Mesodermal cell (in vitro differentiated cells): ENCODE results near the gene GAREM2.

ENCODE experiments used
- H3K27ac ChIP-seq: 2 replicates; pipeline ENCODE4 v1.7.0; 2013; ENCODE audit warnings: mild to moderate bottlenecking, low read depth, low read length, moderate library complexity; ENCODE audit not compliant: severe bottlenecking
- H3K36me3 ChIP-seq: 2 replicates; pipeline ENCODE4 v1.7.1; 2013; ENCODE audit warnings: mild to moderate bottlenecking, low read length, moderate library complexity; ENCODE audit not compliant: control insufficient read depth, insufficient read depth
- H3K4me1 ChIP-seq: one replicate; pipeline ENCODE4 v1.7.1; 2013; ENCODE audit warnings: mild to moderate bottlenecking, low read length; ENCODE audit not compliant: insufficient read depth, control insufficient read depth, poor library complexity, severe bottlenecking
- H3K4me3 ChIP-seq: 2 replicates; pipeline ENCODE4 v1.7.0; 2013; ENCODE audit warnings: low read length, control low read depth, mild to moderate bottlenecking; ENCODE audit not compliant: insufficient read depth, poor library complexity, severe bottlenecking; ENCODE audit errors: extremely low read depth
- H3K9me3 ChIP-seq: 2 replicates; pipeline ENCODE4 v1.7.1; 2013; ENCODE audit warnings: mild to moderate bottlenecking, low read length, moderate library complexity; ENCODE audit not compliant: control insufficient read depth
- whole genome bisulfite sequencing, 2 experiments: methylation state at CpG; one replicate each; pipeline ENCODE4 v1.1.5; 2013; ENCODE audit warnings: missing lambda C conversion rate in 2 of 2; ENCODE audit not compliant: insufficient coverage in 2 of 2; 5-methylcytosine and 5-hydroxymethylcytosine counted together

GAREM2 gene

GRCh38 chr2:26235089-26235488 is 62.2 kb downstream of the GAREM2 start:
- Histone ChIP-seq H3K36me3 (peaks cover 84% of the 10 kb centered on the region), H3K4me1 (no peaks in the 10 kb centered on the region), H3K9me3 (no peaks in the 10 kb centered on the region), H3K4me3 (no peak overlapping the region), H3K27ac (no peak overlapping the region)
- 86 to 89% methylated on average over 6 of the region's 9 CpGs for WGBS, 2 experiments

- Histone ChIP-seq H3K9me3 (no peaks in the 10 kb centered on the region), H3K4me1 (no peaks in the 10 kb centered on the region), H3K27ac (no peak overlapping the region), H3K4me3 (no peak overlapping the region), H3K36me3 (peaks cover 61% of the 10 kb centered on the region)
- WGBS, 2 experiments = no CpG with 5 or more reads among the region's 1 CpG
Measured at GRCh38 chr2:26237868-26238267, 65.0 kb downstream of the GAREM2 start.

- H3K36me3 ChIP-seq = peaks cover 56% of the 10 kb centered on the region
- no CpG with 5 or more reads among the region's 4 CpGs for whole genome bisulfite sequencing, 2 experiments
- no peak overlapping the region for H3K27ac ChIP-seq
- peaks cover 4% of the 10 kb centered on the region for H3K4me1 ChIP-seq
- H3K9me3 ChIP-seq = no peaks in the 10 kb centered on the region
- H3K4me3 ChIP-seq = no peak overlapping the region
Measured at GRCh38 chr2:26238311-26238958, 65.5 kb downstream of the GAREM2 start.
